Measurements from ENCODE around the gene OR8B2. TPM values are rescaled to one million over a fixed set of nuclear protein-coding genes. Genes with fewer than 3 reads are reported as not detected.

The OR8B2 gene
- total RNA-seq (not detected), polyA plus RNA-seq (ENCODE audit: insufficient read depth, low read depth, low replicate concordance) (1.0 TPM)
- long read RNA-seq, donor 1 = 0 reads
- long read RNA-seq, donor 2 = 0 reads

- Histone ChIP-seq H3K27me3 (no peaks in the 10 kb centered on the region), H3K27ac (no peak within 1 kb of the TSS), H3K4me1 (no peaks in the 10 kb centered on the region), H3K4me3 (no peak within 1 kb of the TSS), H3K9me3 (no peaks in the 10 kb centered on the region), H3K36me3 (ENCODE audit: low read depth, missing control alignments) (no peaks in the 10 kb centered on the region)
- TF ChIP-seq CTCF (IDR thresholded peaks at IDR 0.05) (no peak), POLR2A (IDR thresholded peaks at IDR 0.05) (no peak)
- 92 to 93% methylated on average over 2 of the region's 2 CpGs for WGBS, 2 donors
- intact Hi-C loops (cut with DNase I; ENCODE audit: low total_unique reads) = no loop called here
- DNase-seq = no peak
Measured at GRCh38 chr11:124384399-124384798, at the start of gene OR8B2. OR8B2 (minus strand) TSS chr11:124384499; CDS start chr11:124383343, 1,156 bp downstream.

- Histone ChIP-seq H3K27me3 (no peaks in the 10 kb centered on the region), H3K4me3 (no peak overlapping the region), H3K4me1 (no peaks in the 10 kb centered on the region), H3K9me3 (no peaks in the 10 kb centered on the region), H3K36me3 (ENCODE audit: low read depth, missing control alignments) (no peaks in the 10 kb centered on the region), H3K27ac (no peak overlapping the region)
- DNase-seq = no peak
- intact Hi-C loops (cut with DNase I; ENCODE audit: low total_unique reads) = no loop called here
- 85 to 86% methylated on average over 2 of the region's 2 CpGs for WGBS, 2 donors
- TF ChIP-seq POLR2A (IDR thresholded peaks at IDR 0.05) (no peak), CTCF (IDR thresholded peaks at IDR 0.05) (no peak)
Measured at GRCh38 chr11:124429599-124429998, 45.3 kb upstream of the OR8B2 start.

GRCh38 chr11:124424384-124424921 is 40.2 kb upstream of the OR8B2 start, which contains the start of gene OR8B4:
OR8B4 (minus strand) TSS chr11:124424871; CDS start chr11:124424871, 0 bp downstream.
- no peaks in the 10 kb centered on the region for H3K36me3 ChIP-seq (ENCODE audit: low read depth, missing control alignments)
- intact Hi-C loops (cut with DNase I; ENCODE audit: low total_unique reads) = no loop called here
- DNase-seq = no peak
- WGBS, 2 donors = 87 to 97% methylated on average over 2 of the region's 2 CpGs
- no peak within 1 kb of the TSS for H3K4me3 ChIP-seq
- no peaks in the 10 kb centered on the region for H3K27me3 ChIP-seq
- TF ChIP-seq POLR2A (IDR thresholded peaks at IDR 0.05) (no peak), CTCF (IDR thresholded peaks at IDR 0.05) (no peak)
- H3K4me1 ChIP-seq = no peaks in the 10 kb centered on the region
- H3K9me3 ChIP-seq = no peaks in the 10 kb centered on the region
- H3K27ac ChIP-seq = no peak within 1 kb of the TSS

- H3K27me3 ChIP-seq = no peaks in the 10 kb centered on the region
- H3K9me3 ChIP-seq = no peaks in the 10 kb centered on the region
- no peak overlapping the region for H3K4me3 ChIP-seq
- no peak overlapping the region for H3K27ac ChIP-seq
- TF ChIP-seq POLR2A (IDR thresholded peaks at IDR 0.05) = no peak
- no peak for TF ChIP-seq CTCF (IDR thresholded peaks at IDR 0.05)
- no peaks in the 10 kb centered on the region for H3K36me3 ChIP-seq (ENCODE audit: low read depth, missing control alignments)
- H3K4me1 ChIP-seq = no peaks in the 10 kb centered on the region
- intact Hi-C loops (cut with DNase I; ENCODE audit: low total_unique reads) = no loop called here
- no peak for DNase-seq
- 84 to 88% methylated on average over 4 of the region's 4 CpGs for WGBS, 2 donors
Measured at GRCh38 chr11:124421043-124421442, 36.7 kb upstream of the OR8B2 start.

- TF ChIP-seq CTCF (IDR thresholded peaks at IDR 0.05) (peak in 2 of 3 experiments; percentile 46 to 50), POLR2A (IDR thresholded peaks at IDR 0.05) (no peak)
- H3K9me3 ChIP-seq = no peaks in the 10 kb centered on the region
- DNase-seq = no peak
- H3K4me1 ChIP-seq = no peaks in the 10 kb centered on the region
- no peaks in the 10 kb centered on the region for H3K27me3 ChIP-seq
- intact Hi-C loops (cut with DNase I; ENCODE audit: low total_unique reads) = no loop called here
- H3K27ac ChIP-seq = no peak overlapping the region
- no peaks in the 10 kb centered on the region for H3K36me3 ChIP-seq (ENCODE audit: low read depth, missing control alignments)
- no peak overlapping the region for H3K4me3 ChIP-seq
- WGBS, 2 donors = 7 to 21% methylated on average over 5 of the region's 5 CpGs
Measured at GRCh38 chr11:124415356-124415923, 31.1 kb upstream of the OR8B2 start.

Data from testis (tissue), 5 donors.